Amniotic stem cell (primary cell): Measurements from ENCODE around the gene SERINC5.
"Not testable (repeated sequence)": the region's sequence is repeated elsewhere in the genome, so short reads cannot be mapped to it uniquely, and the experiment has no call there.

Source experiments
- DNase-seq: peaks from one replicate; lab custom pipeline; 2025; lab: John Stamatoyannopoulos, UW

Gene SERINC5

GRCh38 chr5:80255811-80256712 lies at the start of gene SERINC5:
Gene SERINC5 (minus strand): TSS chr5:80256048. CDS start chr5:80255922, 126 bp downstream.
- DNase-seq, result peak; percentile 73

GRCh38 chr5:80302636-80303035 lies 46.8 kb upstream of the SERINC5 start:
- DNase-seq, result no peak

DNA sequence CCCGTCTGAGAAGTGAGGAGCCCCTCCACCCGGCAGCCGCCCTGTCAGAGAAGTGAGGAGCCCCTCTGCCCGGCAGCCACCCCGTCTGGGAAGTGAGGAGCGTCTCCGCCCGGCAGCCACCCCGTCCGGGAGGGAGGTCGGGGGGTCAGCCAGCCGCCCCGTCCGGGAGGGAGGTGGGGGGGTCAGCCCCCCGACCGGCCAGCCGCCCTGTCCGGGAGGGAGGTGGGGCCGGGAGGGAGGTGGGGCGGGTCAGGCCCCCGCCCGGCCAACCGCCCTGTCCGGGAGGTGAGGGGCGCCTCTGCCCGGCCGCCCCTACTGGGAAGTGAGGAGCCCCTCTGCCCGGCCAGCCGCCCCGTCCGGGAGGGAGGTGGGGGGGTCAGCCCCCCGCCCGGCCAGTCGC lies 45.5 kb upstream of the SERINC5 start:
- DNase-seq, result not testable (repeated sequence)

GRCh38 chr5:80300796-80301195 lies 44.9 kb upstream of the SERINC5 start:
- not testable (repeated sequence) for DNase-seq

- no peak for DNase-seq
These were observed 44.3 kb upstream of the SERINC5 start for GRCh38 chr5:80300125-80300524.

DNA sequence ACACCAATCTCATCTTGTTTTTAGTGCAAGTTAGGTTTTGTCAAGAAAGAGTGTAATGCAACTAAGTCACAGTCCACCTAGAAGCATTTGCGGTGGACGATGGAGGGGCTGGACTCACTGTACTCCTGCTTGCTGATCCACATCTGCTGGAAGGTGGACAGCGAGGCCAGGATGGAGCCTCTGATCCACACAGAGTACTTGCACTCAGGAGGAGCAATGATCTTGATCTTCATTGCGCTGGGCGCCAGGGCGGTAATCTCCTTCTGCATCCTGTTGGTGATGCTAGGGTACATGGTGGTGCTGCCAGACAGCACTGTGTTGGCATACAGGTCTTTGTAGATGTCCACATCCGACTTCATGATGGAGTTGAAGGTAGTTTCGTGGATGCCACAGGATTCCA lies 43.8 kb upstream of the SERINC5 start:
- DNase-seq, result no peak

- DNase-seq, result no peak
These were observed 40.3 kb upstream of the SERINC5 start for GRCh38 chr5:80296121-80296520.

GRCh38 chr5:80291761-80292160 lies 35.9 kb upstream of the SERINC5 start:
- DNase-seq, result no peak

DNA sequence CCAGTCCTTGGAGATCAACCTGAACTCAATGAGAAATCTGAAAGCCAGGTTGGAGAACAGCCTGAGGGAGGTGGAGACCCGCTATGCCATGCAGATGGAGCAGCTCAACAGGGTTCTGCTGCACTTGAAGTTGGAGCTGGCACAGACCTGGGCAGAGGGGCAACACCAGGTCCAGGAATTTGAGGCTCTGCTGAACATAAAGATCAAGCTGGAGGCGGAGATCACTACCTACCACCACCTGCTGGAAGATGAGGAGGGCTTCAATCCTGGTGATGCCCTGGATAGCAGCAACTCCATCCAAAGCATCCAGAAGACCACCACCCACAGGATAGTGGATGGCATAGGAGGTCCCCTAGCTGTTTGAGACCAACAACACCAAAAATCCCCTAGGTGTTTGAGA lies 33.5 kb upstream of the SERINC5 start:
- DNase-seq, result no peak

DNA sequence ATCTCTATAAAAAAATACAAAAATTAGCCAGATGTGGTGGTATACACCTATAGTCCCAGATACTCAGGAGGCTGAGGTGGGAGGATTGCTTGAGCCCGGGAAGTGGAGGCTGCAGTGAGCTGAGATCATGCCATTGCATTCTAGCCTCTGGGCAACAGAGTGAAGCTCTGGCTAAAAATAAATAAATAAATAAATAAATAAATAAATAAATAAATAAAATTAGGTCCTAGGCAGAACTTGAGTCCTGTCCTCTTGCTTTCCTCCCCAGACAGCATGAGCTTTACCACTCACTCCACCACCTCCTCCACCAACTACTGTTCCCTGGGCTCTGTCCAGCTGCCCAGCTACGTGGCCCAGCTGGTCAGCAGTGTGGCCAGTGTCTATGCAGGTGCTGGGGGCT lies 32.3 kb upstream of the SERINC5 start:
- DNase-seq, result no peak

DNA sequence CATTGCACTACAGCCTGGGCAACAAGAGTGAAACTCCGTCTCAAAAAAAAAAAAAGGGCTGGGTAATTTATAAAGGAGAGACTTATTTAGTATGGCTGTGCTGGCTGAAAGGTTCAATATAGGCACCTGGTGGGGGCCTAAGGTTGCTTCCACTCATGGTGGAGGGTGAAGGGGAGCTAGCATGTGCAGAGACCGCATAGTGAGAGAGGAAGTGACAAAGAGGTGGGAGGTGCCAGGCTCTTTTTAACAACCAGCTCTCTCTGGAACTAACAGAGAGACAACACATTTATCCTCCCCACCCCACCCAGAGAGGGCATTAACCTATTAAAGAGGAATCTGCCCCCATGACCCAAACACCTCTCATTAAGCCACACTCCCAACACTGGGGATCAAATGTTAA lies 28.9 kb upstream of the SERINC5 start:
- no peak for DNase-seq

- no peak for DNase-seq
These were observed 27.5 kb upstream of the SERINC5 start for GRCh38 chr5:80283360-80283759.

GRCh38 chr5:80282054-80282453 lies 26.2 kb upstream of the SERINC5 start:
- DNase-seq, result no peak

GRCh38 chr5:80277191-80277590 lies 21.3 kb upstream of the SERINC5 start:
- DNase-seq, result no peak

DNA sequence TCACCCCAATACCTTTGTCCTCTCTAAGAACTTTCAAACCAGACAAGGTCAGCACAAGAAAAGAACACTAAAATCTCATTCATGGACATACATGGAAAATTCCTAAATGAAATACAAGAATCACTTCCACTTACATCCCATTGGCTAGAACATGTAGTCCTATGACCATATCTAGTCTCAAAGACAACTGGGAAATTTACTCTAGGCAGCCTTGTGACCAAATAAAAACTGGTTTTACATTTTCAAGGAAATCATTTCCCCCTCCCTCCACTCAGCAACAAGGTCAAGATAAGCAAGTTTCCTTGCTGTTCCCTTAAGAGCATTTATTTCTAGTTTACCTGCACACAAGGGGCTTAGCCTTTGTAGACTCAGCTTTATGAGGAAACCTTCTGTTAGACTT lies 20.3 kb upstream of the SERINC5 start:
- no peak for DNase-seq

DNA sequence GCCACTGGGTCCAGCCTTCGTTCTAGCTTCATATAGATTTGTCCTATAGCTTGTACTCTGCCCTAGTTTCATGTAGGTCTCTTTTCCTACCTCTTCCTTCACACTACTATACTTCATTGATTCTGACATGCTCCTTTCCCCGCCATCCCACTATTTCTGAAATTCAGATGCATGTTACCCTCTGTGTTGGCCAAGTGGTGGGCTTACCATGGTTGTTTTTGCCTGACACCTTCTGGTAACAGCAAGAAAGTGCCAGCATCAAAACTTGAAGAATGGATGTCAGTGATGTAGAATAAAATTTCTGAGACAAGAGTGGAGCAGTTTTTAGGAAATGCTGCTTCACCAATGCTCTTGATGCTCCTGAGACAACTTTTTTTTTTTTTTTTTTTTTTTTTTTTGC lies 19.5 kb upstream of the SERINC5 start:
- no peak for DNase-seq

- not testable (repeated sequence) for DNase-seq
These were observed 14.7 kb upstream of the SERINC5 start for GRCh38 chr5:80270543-80270942.

GRCh38 chr5:80269991-80270438 lies 14.2 kb upstream of the SERINC5 start:
- DNase-seq, result no peak

GRCh38 chr5:80268916-80269315 lies 13.1 kb upstream of the SERINC5 start:
- DNase-seq, result no peak

DNA sequence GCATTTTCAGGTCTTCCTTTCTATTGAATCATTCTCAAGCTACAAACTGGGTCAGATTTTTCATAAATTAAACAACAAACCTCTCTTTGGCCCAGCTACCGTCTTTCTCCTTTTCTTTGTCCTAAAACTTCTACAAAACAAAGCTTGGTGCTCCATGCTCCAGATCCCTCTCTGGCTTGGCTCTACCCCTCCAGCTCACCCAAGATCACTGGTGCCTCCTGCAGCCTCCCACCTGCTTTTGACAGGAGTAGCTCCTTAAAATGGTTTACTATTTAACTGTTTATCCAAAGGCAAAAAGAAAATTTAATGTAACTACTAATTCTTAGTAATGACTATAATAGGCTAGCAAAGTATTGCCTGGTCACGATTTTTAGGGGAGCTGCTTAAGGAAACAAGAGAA lies 10.7 kb upstream of the SERINC5 start:
- no peak for DNase-seq

GRCh38 chr5:80260461-80260860 lies 4.6 kb upstream of the SERINC5 start:
- no peak for DNase-seq

DNA sequence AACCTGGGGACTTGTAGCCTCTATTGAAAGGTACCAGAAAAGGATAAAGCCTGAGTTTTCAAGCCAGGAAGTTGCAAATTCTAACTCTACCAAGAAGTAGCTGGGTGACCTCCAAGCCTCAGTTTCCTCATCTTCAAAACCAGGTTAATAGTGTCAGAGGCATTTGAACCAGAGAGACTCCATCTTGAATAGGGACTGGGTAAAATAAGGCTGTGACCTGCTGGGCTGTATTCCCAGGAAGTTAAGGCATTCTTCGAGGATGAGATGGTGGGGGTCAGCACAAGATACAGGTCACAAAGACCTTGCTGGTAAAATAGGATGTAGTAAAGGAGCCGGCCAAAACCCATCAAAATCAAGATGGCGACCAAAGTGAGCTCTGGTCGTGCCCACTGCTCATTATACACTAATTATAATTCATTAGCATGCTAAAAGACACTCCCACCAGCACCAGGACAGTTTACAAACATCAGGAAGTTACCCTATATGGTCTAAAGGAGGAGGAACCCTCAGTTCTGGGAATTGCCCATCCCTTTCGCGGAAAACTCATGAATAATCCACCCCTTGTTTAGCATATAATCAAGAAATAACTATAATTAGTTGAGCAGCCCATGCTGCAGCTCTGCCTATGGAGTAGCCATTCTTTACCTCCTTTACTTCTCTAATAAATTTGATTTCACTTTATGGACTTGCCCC lies 3.8 kb upstream of the SERINC5 start:
- no peak for DNase-seq

- no peak for DNase-seq
These were observed 427 bp downstream of the SERINC5 start for GRCh38 chr5:80255431-80255810.
